ENCODE data around the gene ZFP62.
"Not testable (repeated sequence)": the region's sequence is repeated elsewhere in the genome, so short reads cannot be mapped to it uniquely, and the experiment has no call there.

Gene ZFP62

GRCh38 chr5:180860887-180861822 is at the start of gene ZFP62:
TSS of gene ZFP62 (minus strand) at chr5:180861276. CDS start at chr5:180861219, 57 bp downstream.
- DNase-seq (ENCODE audit: low read depth in 2 of 2): peak; percentile 72 to 78

DNA sequence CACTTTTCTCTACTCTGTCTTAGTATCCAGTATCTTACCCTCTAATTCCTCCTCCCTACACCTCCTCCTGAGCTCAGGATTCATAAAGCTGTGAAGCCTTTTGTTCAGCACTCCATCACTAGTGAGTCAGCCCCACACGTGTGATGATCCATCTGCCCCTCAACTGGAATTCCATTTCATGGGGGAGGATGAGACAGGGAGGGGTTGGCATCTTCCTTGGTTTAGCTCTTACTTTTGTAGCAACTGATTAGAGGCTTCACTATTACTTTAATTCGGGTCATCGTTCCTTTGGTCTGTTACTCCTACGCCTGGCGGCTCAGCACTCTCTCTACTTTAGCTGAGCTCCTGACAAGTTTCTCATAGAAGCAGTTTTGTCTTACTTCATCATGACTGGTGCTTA is 49.7 kb upstream of the ZFP62 start:
- no peak for DNase-seq (ENCODE audit: low read depth in 2 of 2)

GRCh38 chr5:180910182-180910581 is 49.1 kb upstream of the ZFP62 start:
- no peak for DNase-seq (ENCODE audit: low read depth in 2 of 2)

GRCh38 chr5:180909782-180910181 is 48.7 kb upstream of the ZFP62 start:
- DNase-seq (ENCODE audit: low read depth in 2 of 2): no peak

GRCh38 chr5:180908998-180909731 is 48.1 kb upstream of the ZFP62 start:
- DNase-seq (ENCODE audit: low read depth in 2 of 2): no peak

DNA sequence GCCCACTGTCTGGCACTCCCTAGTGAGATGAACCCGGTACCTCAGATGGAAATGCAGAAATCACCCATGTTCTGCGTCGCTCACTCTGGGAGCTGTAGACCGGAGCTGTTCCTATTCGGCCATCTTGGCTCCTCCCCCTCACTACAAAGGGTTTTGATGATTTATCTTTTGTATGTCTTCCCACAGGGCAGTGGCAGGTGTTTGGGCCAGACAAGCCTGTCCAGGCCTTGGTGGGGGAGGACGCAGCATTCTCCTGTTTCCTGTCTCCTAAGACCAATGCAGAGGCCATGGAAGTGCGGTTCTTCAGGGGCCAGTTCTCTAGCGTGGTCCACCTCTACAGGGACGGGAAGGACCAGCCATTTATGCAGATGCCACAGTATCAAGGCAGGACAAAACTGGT is 47.3 kb upstream of the ZFP62 start:
- no peak for DNase-seq (ENCODE audit: low read depth in 2 of 2)

- DNase-seq (ENCODE audit: low read depth in 2 of 2): no peak
These were observed 40.4 kb upstream of the ZFP62 start for GRCh38 chr5:180901319-180902009.

GRCh38 chr5:180900178-180900577 is 39.1 kb upstream of the ZFP62 start:
- DNase-seq (ENCODE audit: low read depth in 2 of 2): no peak

DNA sequence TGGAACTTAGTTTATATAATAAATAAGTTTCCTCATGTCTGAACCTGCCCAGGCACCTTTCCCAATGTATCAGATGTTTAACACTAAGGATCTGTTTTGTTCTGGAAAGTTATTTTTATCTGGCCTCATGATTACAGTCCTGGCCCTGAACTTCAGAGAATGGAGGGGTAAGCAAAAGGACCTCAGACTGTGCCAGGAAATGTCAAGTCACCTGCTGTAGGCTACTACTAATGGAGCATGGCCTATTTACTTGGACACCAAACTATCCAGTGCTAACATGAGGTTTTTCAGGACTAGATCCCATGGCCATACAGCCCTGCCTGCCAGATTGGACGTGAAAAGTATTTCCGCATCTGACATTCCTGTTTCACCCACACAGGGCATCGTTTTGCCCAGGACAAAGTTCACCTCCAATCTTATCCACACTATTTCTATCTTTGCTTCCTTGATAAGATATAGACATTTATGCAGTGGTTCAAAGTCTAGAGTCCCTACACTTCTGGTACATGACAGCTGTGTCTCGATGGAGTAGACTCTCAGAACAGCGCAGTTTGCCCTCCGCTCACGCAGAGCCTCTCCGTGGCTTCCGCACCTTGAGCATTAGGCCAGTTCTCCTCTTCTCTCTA is 37.7 kb upstream of the ZFP62 start, which contains the start of gene BTNL8:
TSS of gene BTNL8 (plus strand) at position 539 of the 626 bp plus-strand sequence. CDS start 152 bp downstream, outside the sequence.
- DNase-seq (ENCODE audit: low read depth in 2 of 2): no peak

DNA sequence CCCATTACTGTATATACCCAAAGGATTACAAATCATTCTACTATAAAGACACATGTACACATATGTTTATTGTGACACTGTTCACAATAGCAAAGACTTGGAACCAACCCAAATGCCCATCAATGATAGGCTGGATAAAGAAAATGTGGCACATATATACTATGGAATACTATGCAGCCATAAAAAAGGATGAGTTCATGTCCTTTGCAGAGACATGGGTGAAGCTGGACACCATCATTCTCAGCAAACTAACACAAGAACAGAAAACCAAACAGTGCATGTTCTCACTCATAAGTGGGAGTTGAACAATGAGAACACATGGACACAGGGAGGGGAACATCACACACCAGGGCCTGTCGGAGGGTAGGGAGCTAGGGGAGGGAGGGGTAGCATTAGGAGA is 34.3 kb upstream of the ZFP62 start:
- not testable (repeated sequence) for DNase-seq (ENCODE audit: low read depth in 2 of 2)

DNA sequence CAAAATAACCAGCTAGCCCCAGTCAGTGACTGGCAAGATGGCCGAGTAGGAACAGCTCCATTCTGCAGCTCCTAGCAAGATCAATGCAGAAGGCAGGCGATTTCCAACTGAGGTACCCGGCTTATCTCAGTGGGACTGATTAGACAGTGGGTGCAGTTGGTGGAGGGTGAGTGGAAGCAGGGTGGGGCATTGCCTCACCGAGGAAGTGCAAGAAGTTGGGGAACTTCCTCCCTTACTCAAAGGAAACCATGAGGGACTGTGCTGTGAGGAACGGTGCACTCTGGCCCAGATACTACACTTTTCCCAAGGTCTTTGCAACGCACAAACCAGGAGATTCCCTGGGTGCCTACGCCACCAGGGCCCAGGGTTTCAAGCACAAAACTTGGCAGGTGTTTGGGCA is 28.3 kb upstream of the ZFP62 start:
- no peak for DNase-seq (ENCODE audit: low read depth in 2 of 2)

DNA sequence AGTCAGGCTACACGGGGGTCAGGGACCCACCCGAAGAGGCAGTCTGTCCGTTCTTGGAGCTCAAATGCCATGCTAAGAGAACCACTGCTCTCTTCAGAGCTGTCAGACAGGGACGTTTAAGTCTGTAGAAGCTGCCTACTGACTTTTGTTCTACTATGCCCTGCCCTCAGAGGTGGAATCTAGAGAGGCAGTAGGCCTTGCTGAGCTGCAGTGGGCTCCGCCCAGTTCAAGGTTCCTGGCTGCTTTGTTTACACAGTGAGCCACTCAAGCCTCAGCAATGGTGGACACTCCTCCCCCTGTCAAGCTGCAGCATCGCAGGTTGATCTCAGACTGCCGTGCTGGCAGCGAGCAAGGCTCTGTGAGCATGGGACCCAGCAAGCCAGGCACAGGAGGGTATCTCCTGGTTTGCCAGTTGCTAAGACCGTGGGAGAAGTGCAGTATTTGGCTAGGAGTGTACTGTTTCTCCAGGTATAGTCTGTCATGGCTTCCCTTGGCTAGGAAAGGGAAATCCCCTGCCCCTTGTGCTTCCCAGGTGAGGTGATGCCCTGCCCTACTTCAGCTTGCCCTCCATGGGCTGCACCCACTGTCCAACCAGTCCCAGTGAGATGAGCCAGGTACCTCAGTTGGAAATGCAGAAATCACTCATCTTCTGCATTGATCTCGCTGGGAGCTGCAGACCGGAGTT is 24.9 kb upstream of the ZFP62 start:
- not testable (repeated sequence) for DNase-seq (ENCODE audit: low read depth in 2 of 2)

DNA sequence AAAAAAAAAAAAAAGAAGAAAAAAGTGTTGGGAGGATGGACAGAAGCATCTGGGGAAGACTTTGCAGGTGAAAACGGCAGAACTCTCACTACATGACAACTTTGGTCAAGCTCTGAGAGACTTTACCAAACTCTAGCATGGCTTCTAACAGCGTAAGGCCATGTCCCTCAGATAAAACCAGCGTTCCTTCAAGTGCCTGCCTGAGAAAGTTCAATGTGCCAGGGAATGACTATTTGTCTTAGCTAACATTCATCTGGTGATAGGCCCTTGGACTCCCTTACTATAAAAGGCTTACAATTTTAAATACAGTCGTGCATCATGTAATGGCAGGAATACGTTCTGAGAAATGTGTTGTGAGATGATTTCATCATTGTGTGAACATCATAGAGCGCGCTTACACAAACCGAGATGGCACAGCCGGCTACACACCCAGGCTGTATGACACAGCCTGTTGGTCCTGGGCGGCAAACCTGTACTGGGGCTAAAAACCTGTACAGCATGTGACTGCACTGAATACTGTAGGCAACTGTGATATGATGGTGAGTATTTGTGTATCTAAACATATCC is 14.9 kb upstream of the ZFP62 start:
- no peak for DNase-seq (ENCODE audit: low read depth in 2 of 2)

- no peak for DNase-seq (ENCODE audit: low read depth in 2 of 2)
These were observed 13.9 kb upstream of the ZFP62 start for GRCh38 chr5:180874804-180875582.

GRCh38 chr5:180873615-180874520 is 12.8 kb upstream of the ZFP62 start:
- DNase-seq (ENCODE audit: low read depth in 2 of 2): no peak

GRCh38 chr5:180872419-180872818 is 11.3 kb upstream of the ZFP62 start:
- no peak for DNase-seq (ENCODE audit: low read depth in 2 of 2)

DNA sequence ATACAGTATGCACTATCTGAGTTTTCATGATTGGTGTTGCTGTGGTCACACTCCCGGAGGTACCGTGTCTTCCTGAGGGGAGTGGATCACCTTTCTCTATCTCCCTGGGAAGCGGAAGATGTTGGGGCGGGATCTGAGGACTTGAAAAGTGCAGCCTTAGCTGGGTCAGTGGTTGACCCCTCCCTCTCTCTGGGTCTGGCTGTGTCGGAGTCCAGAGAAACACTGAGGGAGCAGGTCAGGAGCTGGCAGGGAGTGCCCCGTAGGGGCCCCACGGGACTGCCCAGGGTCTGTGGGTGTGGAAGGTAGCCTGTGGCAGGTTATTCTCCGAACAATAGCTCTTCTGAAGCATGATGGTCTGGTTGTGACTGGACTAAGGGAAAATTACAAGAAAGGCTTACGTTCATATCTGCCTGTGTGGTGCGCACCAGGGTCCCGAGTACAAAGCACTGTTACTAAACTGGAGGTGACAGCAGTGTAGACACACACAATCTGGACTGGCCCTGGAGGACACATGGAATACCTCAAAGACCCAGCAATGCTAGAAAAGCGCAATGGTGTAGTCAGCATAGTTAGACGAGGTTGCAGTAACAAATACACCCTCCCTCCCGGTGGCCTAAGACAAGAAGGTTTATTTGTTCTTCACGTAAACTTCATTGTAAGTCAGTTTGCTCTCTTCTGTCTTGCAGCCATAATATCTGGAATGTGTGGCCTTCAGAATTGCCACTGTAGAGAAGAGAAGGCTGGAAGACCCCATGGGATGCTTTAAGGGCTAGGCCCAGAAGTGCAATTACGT is 9.4 kb upstream of the ZFP62 start:
- DNase-seq (ENCODE audit: low read depth in 2 of 2): no peak

GRCh38 chr5:180869587-180869986 is 8.5 kb upstream of the ZFP62 start:
- no peak for DNase-seq (ENCODE audit: low read depth in 2 of 2)

Data from stimulated activated CD8-positive, alpha-beta memory T cell treated with anti-CD3 and anti-CD28 coated beads, Interleukin-2, amount 100 ng/mL, for 1 hour (primary cell).